GM12878 (cell line): ENCODE measurements around the gene RAP1GAP2. TPM values are rescaled to one million over a fixed set of nuclear protein-coding genes. Genes with fewer than 3 reads are reported as not detected.

Experiments
- ATAC-seq: fragments of 200-7000 bp; cut with Tn5 transposase; 3 replicates; pipeline ENCODE4 v1.9.1; 2020; ENCODE audit warnings: mild to moderate bottlenecking, moderate library complexity
- BruUV-seq: library from RNA; stranded (reverse); fragments of 400-500 nt; replicated peaks from 2 replicates; lab custom pipeline; 2021; lab: Mats Ljungman, UMichigan
- CTCF ChIA-PET: fragments of 300-600 bp; sonication (Branson Sonifier 250); formaldehyde crosslinking; extraction: SDS; loops from one replicate; lab custom pipeline; 2021; ENCODE audit warnings: inconsistent platforms; lab: Yijun Ruan, JAX
- POLR2A ChIA-PET: fragments of 350-600 bp; formaldehyde crosslinking; extraction: SDS; loops from one replicate; lab custom pipeline; 2021; ENCODE audit warnings: inconsistent platforms; lab: Charles Lee
- RAD21 ChIA-PET: fragments of 300-600 bp; sonication (Branson Sonifier 250); formaldehyde crosslinking; loops from one replicate; lab custom pipeline; 2023; ENCODE audit warnings: antibody characterized with exemption; ENCODE audit not compliant: unreplicated experiment; lab: Charles Lee
- SMC1A ChIA-PET: fragments of 300-600 bp; sonication (Branson Sonifier 250); formaldehyde crosslinking; loops from one replicate; lab custom pipeline; 2023; ENCODE audit not compliant: unreplicated experiment, uncharacterized antibody; lab: Charles Lee
- DNase-seq: peaks from one replicate; pipeline ENCODE4 v3.0.0-alpha.2; 2011; ENCODE audit warnings: low read depth, low spot score
- FAIRE-seq: peaks from 3 replicates; lab custom pipeline; 2011; peaks lifted over from hg19 to GRCh38; lab: Jason Lieb, UNC
- H2AFZ ChIP-seq: 2 replicates; pipeline ENCODE4 v1.6.0; 2011; ENCODE audit warnings: low read depth, low read length, control low read depth; ENCODE audit not compliant: control insufficient read depth
- H3K27ac ChIP-seq: 2 replicates; pipeline ENCODE4 v1.5.1; 2011; ENCODE audit warnings: control low read depth; ENCODE audit not compliant: control insufficient read depth, insufficient read depth
- H3K27me3 ChIP-seq, 2 experiments: replicated peaks in 1 of 2; 2 replicates each; pipeline versions ENCODE4 v1.6.0 to v1.6.1; 2011; ENCODE audit warnings: low read length in 1 of 2; ENCODE audit not compliant: control insufficient read depth in 2 of 2, insufficient read depth in 2 of 2
- H3K36me3 ChIP-seq, 2 experiments: 2 replicates each; pipeline ENCODE4 v1.5.1; 2011; ENCODE audit warnings: low read length in 1 of 2; ENCODE audit not compliant: control insufficient read depth in 2 of 2, insufficient read depth in 2 of 2
- H3K4me1 ChIP-seq: 2 replicates; pipeline ENCODE4 v1.6.1; 2011; ENCODE audit warnings: mild to moderate bottlenecking, low read length, moderate library complexity, mixed read lengths; ENCODE audit not compliant: control insufficient read depth, insufficient read depth
- H3K4me2 ChIP-seq: 2 replicates; pipeline ENCODE4 v1.6.0; 2011; ENCODE audit warnings: control low read depth; ENCODE audit not compliant: control insufficient read depth, insufficient read depth
- H3K4me3 ChIP-seq: fragments of 200-600 bp; sonication (generic); 2 replicates; pipeline ENCODE4 v1.5.1; 2016
- H3K79me2 ChIP-seq: 2 replicates; pipeline ENCODE4 v1.6.0; 2011; ENCODE audit warnings: low read length; ENCODE audit not compliant: control insufficient read depth, insufficient read depth
- H3K9ac ChIP-seq: 2 replicates; pipeline ENCODE4 v1.8.0; 2011; ENCODE audit warnings: low read length, control low read depth, mixed read lengths; ENCODE audit not compliant: control insufficient read depth, insufficient read depth
- H3K9me3 ChIP-seq: replicated peaks from 3 replicates; pipeline ENCODE4 v1.5.1; 2011; ENCODE audit warnings: mild to moderate bottlenecking, low read length; ENCODE audit not compliant: control insufficient read depth, insufficient read depth
- H4K20me1 ChIP-seq: 2 replicates; pipeline ENCODE4 v1.6.0; 2011; ENCODE audit not compliant: control insufficient read depth, insufficient read depth
- GABPA ChIP-seq: IDR thresholded peaks from 2 replicates; pipeline ENCODE4 v1.6.1; 2014; ENCODE audit warnings: antibody characterized with exemption, low read depth, mild to moderate bottlenecking, inconsistent platforms
- NR2F1 ChIP-seq: fragments of 450-650 bp; conservative IDR thresholded peaks from 2 replicates; pipeline ENCODE4 v1.6.1; 2017; ENCODE audit warnings: mild to moderate bottlenecking
- WGBS: methylation state at CpG from one replicate; pipeline ENCODE4 v1.1.6; 2016; ENCODE audit warnings: low lambda C conversion rate; ENCODE audit not compliant: insufficient replicate concordance, insufficient coverage; ENCODE audit errors: missing lambda C conversion rate; 5-methylcytosine and 5-hydroxymethylcytosine counted together
- in situ Hi-C: fragments of 300-500 bp; cut with MboI; formaldehyde crosslinking; loops from 9 replicates; pipeline ENCODE4 v1.14.3; 2018; ENCODE audit warnings: mixed read lengths
- intact Hi-C: fragments of 100-400 bp; cut with micrococcal nuclease; formaldehyde crosslinking; loops from one replicate; pipeline ENCODE4 v1.14.2; 2022; ENCODE audit not compliant: unreplicated experiment
- polyA plus RNA-seq, 11 experiments: library from polyadenylated mRNA; depleted of rRNA in 4 of 11; unstranded in 6 of 11; stranded (reverse) in 5 of 11; fragments of >200 nt; fragmentation: Nextera tagmentation in 4 of 11; fragmentation: Illumina TruSeq in 1 of 11; extraction: Ambion mirVana in 4 of 11; extraction: Trizol in 1 of 11; gene quantifications; 1 replicate in 1 of 11; 2 replicates in 10 of 11; pipeline versions ENCODE4 v1.2.1 to v1.2.3, GENCODE V29; 2011 to 2016; ENCODE audit warnings: inconsistent platforms in 2 of 11, missing spikeins in 2 of 11, low read depth in 1 of 11
- total RNA-seq, 4 experiments: library from RNA; depleted of rRNA in 3 of 4; stranded (reverse); fragments of >200 nt in 3 of 4; fragmentation: Illumina TruSeq in 1 of 4; extraction: Trizol in 1 of 4; gene quantifications; 2 replicates each; pipeline versions ENCODE4 v1.2.1 to v1.2.3, GENCODE V29; 2013 to 2021
- TF ChIP-seq, protein P1 (sequence below), 3 experiments: IDR thresholded peaks in 2 of 3; conservative IDR thresholded peaks in 1 of 3; 2 replicates each; pipeline ENCODE4 v1.5.1; 2011; ENCODE audit warnings: low read depth in 3 of 3, low read length in 3 of 3, mild to moderate bottlenecking in 3 of 3, control low read depth in 2 of 3, moderate library complexity in 2 of 3, inconsistent platforms in 1 of 3, mixed read lengths in 1 of 3; ENCODE audit not compliant: control insufficient read depth in 2 of 3, insufficient read depth in 1 of 3; ENCODE audit errors: extremely low read depth in 1 of 3
- TF ChIP-seq, protein P2 (sequence below): fragments of 450-650 bp; IDR thresholded peaks from 2 replicates; pipeline ENCODE4 v1.6.1; 2017; ENCODE audit warnings: mild to moderate bottlenecking

Gene RAP1GAP2
- total and polyA plus RNA-seq, 10 of the 15 experiments (the other 5 are each of a cell fraction or from before 2014, with no cell fraction given) = 0.03 to 0.95 (median 0.49) TPM; not detected in 2

- Histone ChIP-seq H3K4me3 (no peak overlapping the region), H4K20me1 (no peaks in the 10 kb centered on the region), H3K79me2 (no peaks in the 10 kb centered on the region), H3K9me3 (no peaks in the 10 kb centered on the region), H3K4me2 (no peak overlapping the region), H3K36me3 (no peaks in the 10 kb centered on the region), H3K27ac (no peak overlapping the region), H2AFZ (no peak overlapping the region), H3K4me1 (no peaks in the 10 kb centered on the region; the same call in 1 of the 2 replicates), H3K27me3 (peaks cover 0 to 3% of the 10 kb centered on the region in 2 experiments; a peak in 1 of 4 replicates), H3K9ac (no peak overlapping the region)
- ChIA-PET SMC1A (no interaction called here), RAD21 (no interaction called here), CTCF (no interaction called here), POLR2A (interaction anchor here (0.5 kb wide), 1 partner anchor 13 kb away, joined by 3 read pairs; no protein-coding TSS in a partner anchor)
- no peak for FAIRE-seq
- BruUV-seq = no TSS peak
- TF ChIP-seq, protein P1, sequence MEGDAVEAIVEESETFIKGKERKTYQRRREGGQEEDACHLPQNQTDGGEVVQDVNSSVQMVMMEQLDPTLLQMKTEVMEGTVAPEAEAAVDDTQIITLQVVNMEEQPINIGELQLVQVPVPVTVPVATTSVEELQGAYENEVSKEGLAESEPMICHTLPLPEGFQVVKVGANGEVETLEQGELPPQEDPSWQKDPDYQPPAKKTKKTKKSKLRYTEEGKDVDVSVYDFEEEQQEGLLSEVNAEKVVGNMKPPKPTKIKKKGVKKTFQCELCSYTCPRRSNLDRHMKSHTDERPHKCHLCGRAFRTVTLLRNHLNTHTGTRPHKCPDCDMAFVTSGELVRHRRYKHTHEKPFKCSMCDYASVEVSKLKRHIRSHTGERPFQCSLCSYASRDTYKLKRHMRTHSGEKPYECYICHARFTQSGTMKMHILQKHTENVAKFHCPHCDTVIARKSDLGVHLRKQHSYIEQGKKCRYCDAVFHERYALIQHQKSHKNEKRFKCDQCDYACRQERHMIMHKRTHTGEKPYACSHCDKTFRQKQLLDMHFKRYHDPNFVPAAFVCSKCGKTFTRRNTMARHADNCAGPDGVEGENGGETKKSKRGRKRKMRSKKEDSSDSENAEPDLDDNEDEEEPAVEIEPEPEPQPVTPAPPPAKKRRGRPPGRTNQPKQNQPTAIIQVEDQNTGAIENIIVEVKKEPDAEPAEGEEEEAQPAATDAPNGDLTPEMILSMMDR (IDR thresholded peaks at IDR 0.05 in 2 of 3, conservative IDR thresholded peaks at IDR 0.05 in 1 of 3; ENCODE audit: control insufficient read depth in 2 of 3, extremely low read depth in 1 of 3, insufficient read depth in 1 of 3, low read depth in 3 of 3, low read length in 3 of 3) = no peak
- TF ChIP-seq, protein P2, sequence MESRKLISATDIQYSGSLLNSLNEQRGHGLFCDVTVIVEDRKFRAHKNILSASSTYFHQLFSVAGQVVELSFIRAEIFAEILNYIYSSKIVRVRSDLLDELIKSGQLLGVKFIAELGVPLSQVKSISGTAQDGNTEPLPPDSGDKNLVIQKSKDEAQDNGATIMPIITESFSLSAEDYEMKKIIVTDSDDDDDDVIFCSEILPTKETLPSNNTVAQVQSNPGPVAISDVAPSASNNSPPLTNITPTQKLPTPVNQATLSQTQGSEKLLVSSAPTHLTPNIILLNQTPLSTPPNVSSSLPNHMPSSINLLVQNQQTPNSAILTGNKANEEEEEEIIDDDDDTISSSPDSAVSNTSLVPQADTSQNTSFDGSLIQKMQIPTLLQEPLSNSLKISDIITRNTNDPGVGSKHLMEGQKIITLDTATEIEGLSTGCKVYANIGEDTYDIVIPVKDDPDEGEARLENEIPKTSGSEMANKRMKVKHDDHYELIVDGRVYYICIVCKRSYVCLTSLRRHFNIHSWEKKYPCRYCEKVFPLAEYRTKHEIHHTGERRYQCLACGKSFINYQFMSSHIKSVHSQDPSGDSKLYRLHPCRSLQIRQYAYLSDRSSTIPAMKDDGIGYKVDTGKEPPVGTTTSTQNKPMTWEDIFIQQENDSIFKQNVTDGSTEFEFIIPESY = no peak
- no peak for TF ChIP-seq GABPA
- TF ChIP-seq NR2F1 = no peak
- WGBS = 54% methylated on average over 7 of the region's 7 CpGs
- DNase-seq = no peak
- intact Hi-C loops (no loop called here), in situ Hi-C loops (no loop called here)
- ATAC-seq = no peak
These were observed 3.4 kb downstream of the RAP1GAP2 start for GRCh38 chr17:2799653-2800052.
